ENCODE data around the gene EFTUD2.

EFTUD2 gene

DNA sequence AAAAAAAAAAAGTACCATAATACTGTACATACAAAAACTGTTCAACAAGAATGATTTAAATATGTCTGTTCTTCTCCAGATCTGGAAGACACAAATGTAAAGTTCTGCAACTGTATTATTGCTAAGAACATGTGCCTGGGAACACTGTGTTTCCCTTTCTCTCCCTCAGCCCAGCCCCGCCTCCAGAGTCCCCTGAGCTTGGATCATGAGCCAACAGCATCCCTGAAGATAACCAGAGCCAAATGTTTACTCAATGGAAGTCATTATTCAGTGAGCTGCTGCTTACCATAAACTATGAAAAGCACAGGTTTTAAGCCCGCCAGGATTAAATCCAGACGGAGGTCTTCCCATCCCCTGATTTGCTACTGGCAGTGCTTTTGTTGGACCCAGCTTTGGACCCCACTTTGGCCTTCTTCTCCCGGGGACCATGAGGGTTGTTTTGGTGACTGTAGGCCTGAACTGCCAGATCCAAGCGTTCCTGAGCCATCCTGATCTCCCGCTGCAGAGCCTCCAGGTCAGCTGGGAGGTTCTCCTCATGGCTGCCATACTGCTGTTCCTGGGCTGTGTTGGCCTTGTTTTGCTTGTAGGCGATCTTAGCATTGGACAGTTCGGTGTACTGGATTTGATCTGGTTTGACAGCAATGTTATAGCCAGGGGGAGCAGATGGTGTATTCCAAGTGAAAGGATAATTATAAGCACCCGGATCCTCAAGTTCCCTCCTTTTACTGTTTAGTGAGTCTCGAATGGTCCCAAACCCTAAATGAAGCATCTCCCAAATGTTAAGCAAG is 94.7 kb downstream of the EFTUD2 start:
- DNase-seq, result no peak

DNA sequence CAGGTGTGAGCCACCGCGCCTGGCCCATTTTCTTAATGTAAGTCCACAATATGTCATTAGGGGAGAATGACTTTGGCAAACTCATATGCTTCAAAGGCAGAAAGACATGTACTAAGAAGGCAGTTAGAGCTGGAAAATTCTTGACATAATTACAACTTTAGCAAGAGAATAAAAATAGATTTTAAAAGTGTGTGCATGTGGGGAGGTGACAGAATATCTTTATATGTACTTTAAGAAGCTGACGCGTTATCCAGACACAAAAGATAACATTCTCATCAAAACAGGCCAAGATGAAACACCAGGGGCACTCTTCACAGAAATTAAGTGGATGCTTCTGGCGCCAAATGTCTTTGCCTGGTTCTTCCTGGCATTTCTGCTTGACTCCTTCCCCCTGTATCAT is 97.4 kb downstream of the EFTUD2 start:
- no peak for DNase-seq

All from KG1 (cell line).